Measurements from ENCODE around the gene N4BP2L1.
A peak's percentile ranks its signal among the peaks of the same experiment; 100 is the strongest.

The N4BP2L1 gene

GRCh38 chr13:32447894-32448623, 20.1 kb upstream of the N4BP2L1 start:
- no peak overlapping the region for H3K27ac Mint-ChIP-seq
- H3K4me1 Mint-ChIP-seq: peaks cover 7% of the 10 kb centered on the region
- DNase-seq (ENCODE audit: low spot score in 2 of 2) (no peak), ATAC-seq (peak; percentile 77)
- H3K4me3 Mint-ChIP-seq: no peak overlapping the region
- peaks cover 5% of the 10 kb centered on the region for H3K36me3 Mint-ChIP-seq
- peaks cover 3% of the 10 kb centered on the region for H3K9me3 Mint-ChIP-seq

GRCh38 chr13:32446773-32447465, 19.0 kb upstream of the N4BP2L1 start:
- ATAC-seq (no peak), DNase-seq (ENCODE audit: low spot score in 2 of 2) (no peak)
- Mint-ChIP-seq H3K4me1 (peaks cover 7% of the 10 kb centered on the region), H3K36me3 (peaks cover 5% of the 10 kb centered on the region), H3K27ac (peak overlapping the region; percentile 78), H3K4me3 (no peak overlapping the region), H3K9me3 (peaks cover 3% of the 10 kb centered on the region)

- Mint-ChIP-seq H3K27ac (no peak overlapping the region), H3K36me3 (peaks cover 5% of the 10 kb centered on the region), H3K4me1 (peaks cover 7% of the 10 kb centered on the region), H3K4me3 (no peak overlapping the region), H3K9me3 (peaks cover 2% of the 10 kb centered on the region)
- ATAC-seq (no peak), DNase-seq (ENCODE audit: low spot score in 2 of 2) (no peak)
Observed at GRCh38 chr13:32446220-32446619, 18.3 kb upstream of the N4BP2L1 start.

GRCh38 chr13:32445461-32445860, 17.5 kb upstream of the N4BP2L1 start:
- peaks cover 7% of the 10 kb centered on the region for H3K4me1 Mint-ChIP-seq
- no peaks in the 10 kb centered on the region for H3K36me3 Mint-ChIP-seq
- ATAC-seq: no peak
- DNase-seq (ENCODE audit: low spot score in 2 of 2): no peak
- H3K27ac Mint-ChIP-seq: no peak overlapping the region
- no peaks in the 10 kb centered on the region for H3K9me3 Mint-ChIP-seq
- H3K4me3 Mint-ChIP-seq: no peak overlapping the region

- H3K36me3 Mint-ChIP-seq: peaks cover 2% of the 10 kb centered on the region
- H3K4me3 Mint-ChIP-seq: no peak overlapping the region
- ATAC-seq: peak; percentile 55
- no peak overlapping the region for H3K27ac Mint-ChIP-seq
- H3K9me3 Mint-ChIP-seq: no peaks in the 10 kb centered on the region
- DNase-seq (ENCODE audit: low spot score in 2 of 2): no peak
- peaks cover 2% of the 10 kb centered on the region for H3K4me1 Mint-ChIP-seq
Observed at GRCh38 chr13:32443111-32443510, 15.2 kb upstream of the N4BP2L1 start.

GRCh38 chr13:32438871-32439270, 10.9 kb upstream of the N4BP2L1 start:
- no peak for ATAC-seq
- Mint-ChIP-seq H3K4me1 (no peaks in the 10 kb centered on the region), H3K36me3 (peaks cover 23% of the 10 kb centered on the region), H3K9me3 (no peaks in the 10 kb centered on the region), H3K27ac (no peak overlapping the region), H3K4me3 (no peak overlapping the region)
- no peak for DNase-seq (ENCODE audit: low spot score in 2 of 2)

GRCh38 chr13:32432856-32433255, 4.9 kb upstream of the N4BP2L1 start:
- Mint-ChIP-seq H3K4me1 (peaks cover 16% of the 10 kb centered on the region), H3K27ac (peak overlapping the region; percentile 40), H3K4me3 (no peak overlapping the region), H3K36me3 (peaks cover 27% of the 10 kb centered on the region), H3K9me3 (no peaks in the 10 kb centered on the region)
- ATAC-seq (no peak), DNase-seq (ENCODE audit: low spot score in 2 of 2) (no peak)

GRCh38 chr13:32431361-32431760, 3.4 kb upstream of the N4BP2L1 start:
- Mint-ChIP-seq H3K4me1 (peaks cover 21% of the 10 kb centered on the region), H3K27ac (no peak overlapping the region), H3K9me3 (no peaks in the 10 kb centered on the region), H3K4me3 (no peak overlapping the region), H3K36me3 (peaks cover 25% of the 10 kb centered on the region)
- DNase-seq (ENCODE audit: low spot score in 2 of 2): no peak
- no peak for ATAC-seq

- H3K9me3 Mint-ChIP-seq: no peaks in the 10 kb centered on the region
- H3K4me3 Mint-ChIP-seq: no peak overlapping the region
- H3K36me3 Mint-ChIP-seq: peaks cover 26% of the 10 kb centered on the region
- DNase-seq (ENCODE audit: low spot score in 2 of 2): no peak
- peak overlapping the region; percentile 5 for H3K27ac Mint-ChIP-seq
- ATAC-seq: no peak
- peaks cover 33% of the 10 kb centered on the region for H3K4me1 Mint-ChIP-seq
Observed at GRCh38 chr13:32430018-32430747, 2.3 kb upstream of the N4BP2L1 start.

- Mint-ChIP-seq H3K9me3 (no peaks in the 10 kb centered on the region), H3K27ac (peak overlapping the region; percentile 96), H3K4me3 (peak overlapping the region; percentile 99), H3K36me3 (peaks cover 32% of the 10 kb centered on the region), H3K4me1 (peaks cover 37% of the 10 kb centered on the region)
- no peak for ATAC-seq
- no peak for DNase-seq (ENCODE audit: low spot score in 2 of 2)
Observed at GRCh38 chr13:32429433-32429909, 1.5 kb upstream of the N4BP2L1 start.

- ATAC-seq (peak; percentile 17), DNase-seq (ENCODE audit: low spot score in 2 of 2) (no peak)
- Mint-ChIP-seq H3K36me3 (peaks cover 38% of the 10 kb centered on the region), H3K27ac (peak overlapping the region; percentile 96), H3K4me1 (peaks cover 43% of the 10 kb centered on the region), H3K4me3 (peak overlapping the region; percentile 99), H3K9me3 (no peaks in the 10 kb centered on the region)
Observed at GRCh38 chr13:32428581-32429432, 877 bp upstream of the N4BP2L1 start.

GRCh38 chr13:32426990-32427851, 709 bp downstream of the N4BP2L1 start:
- H3K4me1 Mint-ChIP-seq: peaks cover 53% of the 10 kb centered on the region

GRCh38 chr13:32426191-32426989, 1.5 kb downstream of the N4BP2L1 start:
- H3K4me3 Mint-ChIP-seq: peak overlapping the region; percentile 99
- peaks cover 60% of the 10 kb centered on the region for H3K36me3 Mint-ChIP-seq
- peaks cover 54% of the 10 kb centered on the region for H3K4me1 Mint-ChIP-seq
- H3K9me3 Mint-ChIP-seq: no peaks in the 10 kb centered on the region
- H3K27ac Mint-ChIP-seq: peak overlapping the region; percentile 98
- ATAC-seq (peak; percentile 74), DNase-seq (ENCODE audit: low spot score in 2 of 2) (peak in 1 of 2 donors; percentile 70)

More at GRCh38 chr13:32426990-32427851, 709 bp downstream of the N4BP2L1 start:
- Mint-ChIP-seq H3K4me3 (peak overlapping the region; percentile 99), H3K9me3 (no peaks in the 10 kb centered on the region), H3K27ac (peak overlapping the region; percentile 98), H3K36me3 (peaks cover 54% of the 10 kb centered on the region)
- DNase-seq (ENCODE audit: low spot score in 2 of 2) (peak; percentile 48 to 81), ATAC-seq (peak; percentile 49)
